NCI-H1436 treated with DMSO at 0.1 percent for 48 hours (cell line): ENCODE measurements around the gene DPEP2.
"Not testable (repeated sequence)": the region's sequence is repeated elsewhere in the genome, so short reads cannot be mapped to it uniquely, and the experiment has no call there.

Source experiments
- DNase-seq: peaks from one replicate; lab custom pipeline; 2025; lab: John Stamatoyannopoulos, UW

Gene DPEP2

GRCh38 chr16:67953641-67954375 is 45.5 kb downstream of the DPEP2 start:
- no peak for DNase-seq

GRCh38 chr16:67951485-67951884 is 47.8 kb downstream of the DPEP2 start:
- no peak for DNase-seq

- DNase-seq: no peak
Observed at GRCh38 chr16:67950335-67950843, 48.9 kb downstream of the DPEP2 start.

GRCh38 chr16:67949645-67950044 is 49.6 kb downstream of the DPEP2 start:
- no peak for DNase-seq

- no peak for DNase-seq
Observed at GRCh38 chr16:67948015-67948414, 51.3 kb downstream of the DPEP2 start.

- no peak for DNase-seq
Observed at GRCh38 chr16:67946966-67947558, 52.2 kb downstream of the DPEP2 start.

- DNase-seq: no peak
Observed at GRCh38 chr16:67946128-67946569, 53.1 kb downstream of the DPEP2 start.

- no peak for DNase-seq
Observed at GRCh38 chr16:67945392-67945933, 53.8 kb downstream of the DPEP2 start.

GRCh38 chr16:67944690-67945391 is 54.4 kb downstream of the DPEP2 start:
- DNase-seq: no peak

- no peak for DNase-seq
Observed at GRCh38 chr16:67943619-67944504, 55.4 kb downstream of the DPEP2 start, which contains the start of gene LCAT. Gene LCAT (minus strand): TSS chr16:67944120. CDS start chr16:67944101, 19 bp downstream.

GRCh38 chr16:67943256-67943618 is 56.0 kb downstream of the DPEP2 start:
- no peak for DNase-seq

- no peak for DNase-seq
Observed at GRCh38 chr16:67942510-67943255, 56.6 kb downstream of the DPEP2 start.

- no peak for DNase-seq
Observed at GRCh38 chr16:67942200-67942509, 57.1 kb downstream of the DPEP2 start.

- no peak for DNase-seq
Observed at GRCh38 chr16:67941469-67942199, 57.6 kb downstream of the DPEP2 start.

- DNase-seq: no peak
Observed at GRCh38 chr16:67940446-67941089, 58.7 kb downstream of the DPEP2 start.

GRCh38 chr16:67939507-67940445 is 59.5 kb downstream of the DPEP2 start:
- DNase-seq: no peak

GRCh38 chr16:67937713-67938112 is 61.6 kb downstream of the DPEP2 start:
- not testable (repeated sequence) for DNase-seq
